Kidney (tissue), 14 donors: ENCODE results near the gene TMEM125. TPM values are rescaled to one million over a fixed set of nuclear protein-coding genes. Genes with fewer than 3 reads are reported as not detected.
A peak's percentile ranks its signal among the peaks of the same experiment; 100 is the strongest.

Source experiments
- DNase-seq, 5 donors: peaks; one replicate each; pipeline ENCODE4 v3.0.0-alpha.2; 2013 to 2020
- FAIRE-seq: peaks from 2 replicates; lab custom pipeline; 2012; peaks lifted over from hg19 to GRCh38; lab: Jason Lieb, UNC
- H3K27ac ChIP-seq, 2 donors: one replicate each; pipeline ENCODE4 v1.7.0; 2013; ENCODE audit warnings: low read depth in 2 of 2, low read length in 2 of 2, inconsistent platforms in 1 of 2
- H3K27me3 ChIP-seq: one replicate; pipeline ENCODE4 v1.7.1; 2013; ENCODE audit warnings: low read length, inconsistent platforms; ENCODE audit not compliant: control insufficient read depth, insufficient read depth
- H3K36me3 ChIP-seq, 3 donors: one replicate each; pipeline versions ENCODE4 v1.7.0 to v1.7.1; 2013; ENCODE audit warnings: low read length in 3 of 3, control low read depth in 1 of 3, inconsistent platforms in 1 of 3; ENCODE audit not compliant: insufficient read depth in 3 of 3, control insufficient read depth in 2 of 3
- H3K4me1 ChIP-seq, 3 donors: one replicate each; pipeline versions ENCODE4 v1.7.0 to v1.7.1; 2013; ENCODE audit warnings: low read length in 3 of 3, inconsistent platforms in 1 of 3, low read depth in 1 of 3; ENCODE audit not compliant: control insufficient read depth in 2 of 3, insufficient read depth in 2 of 3
- H3K4me3 ChIP-seq, 3 donors: one replicate each; pipeline versions ENCODE4 v1.7.0 to v1.8.1; 2013; ENCODE audit warnings: low read length in 3 of 3, control low read depth in 1 of 3, inconsistent platforms in 1 of 3
- H3K9ac ChIP-seq, 3 donors: one replicate each; pipeline versions ENCODE4 v1.7.0 to v1.7.1; 2013; ENCODE audit warnings: low read length in 3 of 3, control low read depth in 1 of 3, inconsistent platforms in 1 of 3
- H3K9me3 ChIP-seq, 3 donors: one replicate each; pipeline versions ENCODE4 v1.7.0 to v1.7.1; 2013; ENCODE audit warnings: low read length in 3 of 3, control low read depth in 1 of 3, inconsistent platforms in 1 of 3; ENCODE audit not compliant: control insufficient read depth in 2 of 3, insufficient read depth in 1 of 3
- CTCF ChIP-seq: IDR thresholded peaks from 3 replicates; pipeline ENCODE4 v1.5.1; 2012; ENCODE audit warnings: mild to moderate bottlenecking, moderate library complexity, borderline replicate concordance; ENCODE audit not compliant: insufficient read depth; ENCODE audit errors: extremely low read depth
- intact Hi-C: fragments of 100-400 bp; cut with DNase I; formaldehyde crosslinking; loops from one replicate; pipeline ENCODE4 v1.11.1; 2022
- polyA plus RNA-seq: library from polyadenylated mRNA; stranded (reverse); fragments of 350-450 nt; fragmentation: Illumina TruSeq; extraction: RNeasy Lipid Tissue Mini Kit (QIAGEN cat#74804); gene quantifications from one replicate; pipeline ENCODE4 v1.2.3, GENCODE V29; 2014; ENCODE audit warnings: low read depth, low replicate concordance; ENCODE audit not compliant: insufficient read depth
- total RNA-seq: library from RNA; stranded (reverse); fragmentation: NEBNext Ultra II Directional; extraction: Animal tissue kit (Norgen Biotek cat#: 25700); gene quantifications from one replicate; pipeline ENCODE4 v1.2.1, GENCODE V29; 2021
- donor health status: control.
- donor health status: control.
- donor health status: control.
- donor health status: control.
- donor health status: control.
- donor health status: DM: yes; HTN: yes; CAD: no.
- donor health status: Normal renal cell carcinoma (clear cell type).

TMEM125 gene
- total and polyA plus RNA-seq, 2 donors from 2014 or later = 17.5 to 22.0 TPM

GRCh38 chr1:43274125-43274803 is 4.5 kb downstream of the TMEM125 start:
- H3K4me1 ChIP-seq = peaks cover 0 to 20% (median 20%) of the 10 kb centered on the region in 3 donors
- H3K36me3 ChIP-seq = no peaks in the 10 kb centered on the region
- no peaks in the 10 kb centered on the region for H3K9me3 ChIP-seq
- no peaks in the 10 kb centered on the region for H3K27me3 ChIP-seq
- H3K27ac ChIP-seq = peak overlapping the region; percentile 51 to 55
- no peak overlapping the region for H3K4me3 ChIP-seq
- TF ChIP-seq CTCF = no peak
- no peak for FAIRE-seq
- no peak overlapping the region for H3K9ac ChIP-seq
- DNase-seq = peak in 1 of 5 donors; percentile 34
- intact Hi-C loops = no loop called here

- DNase-seq (no peak), FAIRE-seq (no peak)
- Histone ChIP-seq H3K27me3 (no peaks in the 10 kb centered on the region), H3K4me1 (peaks cover 0 to 21% (median 19%) of the 10 kb centered on the region in 3 donors), H3K36me3 (no peaks in the 10 kb centered on the region), H3K9me3 (no peaks in the 10 kb centered on the region), H3K4me3 (no peak overlapping the region), H3K9ac (no peak overlapping the region), H3K27ac (peak overlapping the region in 1 of 2 donors; percentile 32)
- intact Hi-C loops = no loop called here
- TF ChIP-seq CTCF = no peak
These were observed 5.0 kb downstream of the TMEM125 start for GRCh38 chr1:43274804-43275180.

GRCh38 chr1:43275826-43276620 is 6.2 kb downstream of the TMEM125 start:
- peak overlapping the region in 1 of 2 donors; percentile 60 for H3K27ac ChIP-seq
- FAIRE-seq = no peak
- H3K4me3 ChIP-seq = no peak overlapping the region
- no peak for TF ChIP-seq CTCF
- H3K36me3 ChIP-seq = no peaks in the 10 kb centered on the region
- no peaks in the 10 kb centered on the region for H3K9me3 ChIP-seq
- no peaks in the 10 kb centered on the region for H3K27me3 ChIP-seq
- no peak for DNase-seq
- intact Hi-C loops = no loop called here
- H3K9ac ChIP-seq = no peak overlapping the region
- H3K4me1 ChIP-seq = peaks cover 0 to 21% (median 20%) of the 10 kb centered on the region in 3 donors
